Measurements from ENCODE around the gene CYP2C9. TPM values are rescaled to one million over a fixed set of nuclear protein-coding genes. Genes with fewer than 3 reads are reported as not detected.
"Not testable (repeated sequence)": the region's sequence is repeated elsewhere in the genome, so short reads cannot be mapped to it uniquely, and the experiment has no call there.

CYP2C9 gene
- under 0.01 TPM in 1 of 2 replicates, not detected in the other for total RNA-seq

DNA sequence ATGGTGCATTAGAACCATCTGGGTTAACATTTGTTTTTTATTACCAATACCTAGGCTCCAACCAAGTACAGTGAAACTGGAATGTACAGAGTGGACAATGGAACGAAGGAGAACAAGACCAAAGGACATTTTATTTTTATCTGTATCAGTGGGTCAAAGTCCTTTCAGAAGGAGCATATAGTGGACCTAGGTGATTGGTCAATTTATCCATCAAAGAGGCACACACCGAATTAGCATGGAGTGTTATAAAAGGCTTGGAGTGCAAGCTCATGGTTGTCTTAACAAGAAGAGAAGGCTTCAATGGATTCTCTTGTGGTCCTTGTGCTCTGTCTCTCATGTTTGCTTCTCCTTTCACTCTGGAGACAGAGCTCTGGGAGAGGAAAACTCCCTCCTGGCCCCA, at the start of gene CYP2C9:
Gene CYP2C9 (plus strand): TSS at position 276 of the 400 bp plus-strand sequence. CDS start 25 bp downstream, at position 301.
- H3K4me3 ChIP-seq (ENCODE audit: low read depth, low read length), result no peak within 1 kb of the TSS
- TF ChIP-seq, protein P1, sequence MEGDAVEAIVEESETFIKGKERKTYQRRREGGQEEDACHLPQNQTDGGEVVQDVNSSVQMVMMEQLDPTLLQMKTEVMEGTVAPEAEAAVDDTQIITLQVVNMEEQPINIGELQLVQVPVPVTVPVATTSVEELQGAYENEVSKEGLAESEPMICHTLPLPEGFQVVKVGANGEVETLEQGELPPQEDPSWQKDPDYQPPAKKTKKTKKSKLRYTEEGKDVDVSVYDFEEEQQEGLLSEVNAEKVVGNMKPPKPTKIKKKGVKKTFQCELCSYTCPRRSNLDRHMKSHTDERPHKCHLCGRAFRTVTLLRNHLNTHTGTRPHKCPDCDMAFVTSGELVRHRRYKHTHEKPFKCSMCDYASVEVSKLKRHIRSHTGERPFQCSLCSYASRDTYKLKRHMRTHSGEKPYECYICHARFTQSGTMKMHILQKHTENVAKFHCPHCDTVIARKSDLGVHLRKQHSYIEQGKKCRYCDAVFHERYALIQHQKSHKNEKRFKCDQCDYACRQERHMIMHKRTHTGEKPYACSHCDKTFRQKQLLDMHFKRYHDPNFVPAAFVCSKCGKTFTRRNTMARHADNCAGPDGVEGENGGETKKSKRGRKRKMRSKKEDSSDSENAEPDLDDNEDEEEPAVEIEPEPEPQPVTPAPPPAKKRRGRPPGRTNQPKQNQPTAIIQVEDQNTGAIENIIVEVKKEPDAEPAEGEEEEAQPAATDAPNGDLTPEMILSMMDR (IDR thresholded peaks at IDR 0.05; ENCODE audit: insufficient read depth, low read depth, low read length), result no peak
- DNase-seq (ENCODE audit: low read depth), result no peak

DNA sequence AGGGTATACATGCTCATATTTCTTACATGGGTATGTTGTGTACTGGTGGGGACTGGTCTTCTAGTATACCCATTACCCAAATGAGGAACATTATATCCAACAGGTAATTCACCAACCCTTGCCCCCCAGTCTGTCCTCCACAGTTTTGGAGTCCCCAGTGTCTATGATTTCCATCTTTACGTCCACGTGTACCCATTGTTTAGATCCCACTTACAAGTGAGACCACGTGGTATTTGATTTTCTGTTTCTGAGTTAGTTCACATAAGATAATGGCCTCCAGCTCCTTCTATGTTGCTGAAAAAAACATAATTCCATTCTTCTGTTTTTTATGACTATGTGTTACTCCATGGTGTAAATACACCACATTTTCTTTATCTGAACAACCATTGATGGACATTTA, 49.3 kb upstream of the CYP2C9 start:
- TF ChIP-seq, protein P1 (IDR thresholded peaks at IDR 0.05; ENCODE audit: insufficient read depth, low read depth, low read length), result no peak
- no peak for DNase-seq (ENCODE audit: low read depth)

DNA sequence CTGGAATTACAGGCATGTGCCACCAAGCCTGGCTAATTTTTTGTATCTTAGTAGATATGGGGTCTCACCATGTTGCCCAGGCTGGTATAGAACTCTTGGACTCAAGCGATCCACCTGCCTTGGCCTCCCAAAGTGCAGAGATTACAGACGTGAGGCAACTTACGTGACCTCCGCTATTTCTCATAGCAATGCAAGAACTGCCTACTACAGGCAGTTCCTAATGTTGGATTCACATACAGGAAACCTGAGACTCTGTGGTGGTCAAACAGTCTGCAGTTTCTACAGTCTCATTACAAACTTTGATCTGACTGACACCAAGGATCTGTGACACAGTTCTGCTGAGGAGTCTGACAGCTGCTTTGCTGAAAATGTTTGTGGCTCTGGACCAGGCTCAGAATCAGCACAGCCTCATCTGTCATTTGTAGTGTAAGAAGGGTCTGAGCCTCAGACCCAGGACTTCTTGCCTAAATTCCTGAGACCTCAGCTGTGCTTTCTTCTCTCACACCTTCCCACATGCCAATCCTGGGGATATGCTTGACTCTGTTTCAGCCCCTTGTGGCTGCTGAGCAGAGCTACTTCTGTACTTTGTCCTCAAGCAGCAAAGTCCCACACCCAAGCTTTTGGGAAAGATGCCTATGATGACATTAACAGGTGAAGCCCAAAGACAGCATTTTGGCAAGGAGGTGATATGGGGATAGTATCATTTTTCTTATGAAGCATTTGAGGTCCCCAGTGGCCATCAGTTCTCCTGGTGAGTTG, 48.0 kb upstream of the CYP2C9 start:
- no peak for DNase-seq (ENCODE audit: low read depth)
- H3K4me3 ChIP-seq (ENCODE audit: low read depth, low read length), result no peak overlapping the region
- TF ChIP-seq, protein P1 (IDR thresholded peaks at IDR 0.05; ENCODE audit: insufficient read depth, low read depth, low read length), result no peak

More for the DNA sequence above, 49.3 kb upstream of the CYP2C9 start:
- no peak overlapping the region for H3K4me3 ChIP-seq (ENCODE audit: low read depth, low read length)

DNA sequence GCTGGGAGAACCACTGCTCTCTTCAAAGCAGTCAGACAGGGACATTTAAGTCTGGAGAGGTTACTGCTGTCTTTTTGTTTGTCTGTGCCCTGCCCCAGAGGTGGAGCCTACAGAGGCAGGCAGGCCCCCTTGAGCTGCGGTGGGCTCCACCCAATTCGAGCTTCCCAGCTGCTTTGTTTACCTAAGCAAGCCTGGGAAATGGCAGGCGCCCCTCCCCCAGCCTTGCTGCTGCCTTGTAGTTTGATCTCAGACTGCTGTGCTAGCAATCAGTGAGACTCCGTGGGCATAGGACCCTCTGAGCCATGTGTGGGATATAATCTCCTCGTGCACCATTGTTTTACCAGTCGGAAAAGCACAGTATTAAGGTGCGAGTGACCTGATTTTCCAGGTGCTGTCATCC, 40.0 kb upstream of the CYP2C9 start:
- not testable (repeated sequence) for H3K4me3 ChIP-seq (ENCODE audit: low read depth, low read length); DNase-seq (ENCODE audit: low read depth)

DNA sequence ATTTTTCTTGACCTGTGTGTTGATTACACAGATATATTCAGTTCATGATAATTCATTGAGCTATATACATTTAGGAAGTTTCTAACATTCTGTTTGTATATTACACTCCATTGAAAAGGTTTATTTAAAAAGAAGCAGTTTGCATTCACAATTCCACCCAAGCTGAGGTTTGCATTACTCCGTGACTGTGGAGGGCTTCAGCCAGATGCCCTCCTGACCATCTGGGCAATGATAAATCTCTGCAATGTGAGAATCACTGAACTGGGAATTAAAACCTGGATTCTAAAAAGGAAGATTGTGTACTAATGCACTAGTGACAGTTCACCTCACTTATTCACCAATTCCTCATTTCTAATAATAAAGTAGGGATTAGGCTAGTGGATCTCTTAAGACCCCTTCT, 36.4 kb upstream of the CYP2C9 start:
- TF ChIP-seq, protein P1 (IDR thresholded peaks at IDR 0.05; ENCODE audit: insufficient read depth, low read depth, low read length), result no peak
- no peak for DNase-seq (ENCODE audit: low read depth)
- no peak overlapping the region for H3K4me3 ChIP-seq (ENCODE audit: low read depth, low read length)

DNA sequence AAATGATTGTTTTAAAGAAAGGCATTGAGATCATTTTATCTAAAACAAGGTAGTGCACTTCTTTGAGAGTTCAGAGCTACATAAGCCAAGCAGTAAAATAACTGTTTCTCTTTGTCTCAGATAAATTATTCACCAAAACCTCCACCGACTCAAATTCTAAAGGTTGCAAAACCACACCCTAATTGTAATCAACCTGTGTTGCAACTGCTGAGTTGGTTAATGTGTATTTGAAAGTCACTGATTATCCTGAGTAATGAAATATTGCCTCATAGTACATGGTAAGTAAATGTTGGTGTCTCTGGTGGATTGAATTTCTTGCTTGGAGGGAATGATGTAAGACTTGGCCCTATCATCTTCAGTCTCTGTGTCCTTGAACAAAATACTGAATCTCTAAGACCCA, 35.9 kb upstream of the CYP2C9 start:
- no peak overlapping the region for H3K4me3 ChIP-seq (ENCODE audit: low read depth, low read length)
- no peak for DNase-seq (ENCODE audit: low read depth)
- TF ChIP-seq, protein P1 (IDR thresholded peaks at IDR 0.05; ENCODE audit: insufficient read depth, low read depth, low read length), result no peak

DNA sequence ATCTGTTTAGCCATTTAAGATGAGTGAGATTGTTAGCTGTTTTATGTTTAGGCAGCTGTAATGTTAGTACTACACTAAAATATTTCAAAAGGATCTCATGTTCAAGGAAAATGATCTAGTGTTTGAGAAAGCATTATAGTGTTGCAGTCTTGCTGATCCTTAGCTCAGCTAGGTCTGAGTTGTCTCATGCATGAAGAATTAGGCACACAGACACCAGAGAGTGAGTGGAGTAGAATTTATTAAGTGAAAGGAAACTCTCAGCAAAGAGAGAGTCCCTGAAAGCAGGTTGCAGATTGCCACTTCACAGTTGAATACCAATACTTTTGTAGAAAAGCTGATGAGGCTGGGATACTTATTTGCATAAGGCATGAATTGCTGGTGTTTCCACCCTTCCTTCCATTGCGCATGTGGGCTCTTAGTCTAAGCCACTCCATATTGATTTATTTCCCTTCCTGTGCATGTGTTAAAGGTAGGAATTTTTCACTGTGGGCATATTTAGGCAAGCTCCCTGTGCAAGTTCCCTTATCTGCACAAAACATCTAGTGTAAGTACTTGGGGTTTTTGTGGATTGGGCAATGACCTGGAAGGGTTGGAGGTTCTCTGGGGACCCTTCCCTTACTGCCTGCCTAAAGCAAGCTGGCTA, 33.8 kb upstream of the CYP2C9 start:
- DNase-seq (ENCODE audit: low read depth); H3K4me3 ChIP-seq (ENCODE audit: low read depth, low read length): not testable (repeated sequence)

DNA sequence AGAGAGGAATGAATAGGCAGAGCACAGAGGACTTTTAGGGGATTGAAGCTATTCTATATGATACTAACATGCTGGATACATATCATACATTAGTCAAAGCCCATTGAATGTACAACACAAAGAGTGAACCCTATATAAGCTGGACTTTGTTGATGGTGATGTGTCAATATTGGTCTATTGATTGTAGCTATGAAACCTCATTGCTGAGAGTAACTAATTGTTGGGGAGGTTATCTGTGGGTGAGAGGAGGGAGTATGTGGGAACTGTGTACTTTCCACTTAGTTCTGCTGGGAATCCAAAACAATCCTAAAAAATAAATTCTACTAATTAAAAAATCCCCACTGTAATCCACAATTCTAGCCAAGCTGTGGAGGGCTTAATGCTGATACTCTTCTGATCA, 22.0 kb upstream of the CYP2C9 start:
- TF ChIP-seq, protein P1 (IDR thresholded peaks at IDR 0.05; ENCODE audit: insufficient read depth, low read depth, low read length), result no peak
- DNase-seq (ENCODE audit: low read depth), result no peak
- H3K4me3 ChIP-seq (ENCODE audit: low read depth, low read length), result no peak overlapping the region

Measured in fibroblast of villous mesenchyme (primary cell).